Activated CD4-positive, alpha-beta T cell treated with anti-CD3 and anti-CD28 coated beads, Interleukin-2, amount 10 ng/mL, durations not matched to agents 7 days and 5 days (primary cell): ENCODE measurements around the gene XRCC1. TPM values are rescaled to one million over a fixed set of nuclear protein-coding genes. Genes with fewer than 3 reads are reported as not detected.
"Not testable (repeated sequence)": the region's sequence is repeated elsewhere in the genome, so short reads cannot be mapped to it uniquely, and the experiment has no call there.

Experiments used
- CTCF ChIA-PET: fragments of 350-600 bp; sonication (Branson Sonifier 250); formaldehyde crosslinking; loops from one replicate; lab custom pipeline; 2021; ENCODE audit warnings: antibody characterized with exemption; lab: Charles Lee
- POLR2A ChIA-PET: fragments of 350-600 bp; sonication (Branson Sonifier 250); formaldehyde crosslinking; loops from one replicate; lab custom pipeline; 2021; ENCODE audit warnings: antibody characterized with exemption; lab: Charles Lee
- DNase-seq: peaks from one replicate; pipeline ENCODE4 v3.0.0-alpha.2; 2020
- H3K27ac Mint-ChIP-seq: one replicate; pipeline ENCODE4 v1.8.0; 2021; ENCODE audit warnings: mild to moderate bottlenecking, moderate library complexity, mixed read lengths
- H3K27me3 Mint-ChIP-seq: one replicate; pipeline ENCODE4 v1.8.0; 2021; ENCODE audit warnings: mixed read lengths
- H3K36me3 Mint-ChIP-seq: one replicate; pipeline ENCODE4 v1.8.0; 2021; ENCODE audit warnings: low read depth, mixed read lengths
- H3K4me1 Mint-ChIP-seq: one replicate; pipeline ENCODE4 v1.8.0; 2021; ENCODE audit warnings: mixed read lengths
- H3K4me3 Mint-ChIP-seq: one replicate; pipeline ENCODE4 v1.8.0; 2021; ENCODE audit warnings: mild to moderate bottlenecking, moderate library complexity, mixed read lengths
- H3K9me3 Mint-ChIP-seq: one replicate; pipeline ENCODE4 v1.8.0; 2021; ENCODE audit warnings: mixed read lengths
- total RNA-seq, 2 experiments: library from RNA; stranded (reverse); gene quantifications; one replicate each; pipeline ENCODE4 v1.2.3, GENCODE V29; 2021

XRCC1 gene
- total RNA-seq, 2 experiments from 2014 or later = 41.2 to 42.6 TPM

GRCh38 chr19:43519436-43520088 is 55.8 kb downstream of the XRCC1 start:
- Mint-ChIP-seq H3K4me1 (peaks cover 23% of the 10 kb centered on the region), H3K36me3 (peaks cover 20% of the 10 kb centered on the region), H3K4me3 (no peak overlapping the region), H3K9me3 (no peaks in the 10 kb centered on the region), H3K27me3 (no peaks in the 10 kb centered on the region), H3K27ac (peak overlapping the region; percentile 73)
- peak; percentile 86 for DNase-seq
- ChIA-PET CTCF (interaction anchor here (0.6 to 4.5 kb wide), 30 partner anchors 9 to 233 kb away, joined by 3 to 41 read pairs (median 4); partner anchors contain the start of genes IRGQ, PHLDB3, ZNF575 and ZNF576), POLR2A (interaction anchor here (0.6 to 1.0 kb wide), 5 partner anchors 8 to 1124 kb away, joined by 3 to 4 read pairs (median 3); partner anchors contain the start of gene PVR)

GRCh38 chr19:43518051-43518450 is 57.3 kb downstream of the XRCC1 start:
- DNase-seq = no peak
- CTCF ChIA-PET = interaction anchor here (0.8 to 0.9 kb wide), 3 partner anchors 71 to 86 kb away, joined by 3 to 4 read pairs (median 4); no protein-coding TSS in a partner anchor
- POLR2A ChIA-PET = no interaction called here
- no peaks in the 10 kb centered on the region for H3K9me3 Mint-ChIP-seq
- no peaks in the 10 kb centered on the region for H3K27me3 Mint-ChIP-seq
- peak overlapping the region; percentile 60 for H3K27ac Mint-ChIP-seq
- H3K4me3 Mint-ChIP-seq = no peak overlapping the region
- peaks cover 20% of the 10 kb centered on the region for H3K4me1 Mint-ChIP-seq
- peaks cover 22% of the 10 kb centered on the region for H3K36me3 Mint-ChIP-seq

GRCh38 chr19:43512399-43512798 is 62.9 kb downstream of the XRCC1 start:
- H3K36me3 Mint-ChIP-seq = peaks cover 48% of the 10 kb centered on the region
- H3K4me3 Mint-ChIP-seq, H3K4me1 Mint-ChIP-seq, CTCF ChIA-PET, POLR2A ChIA-PET, H3K27ac Mint-ChIP-seq, DNase-seq, H3K27me3 Mint-ChIP-seq, H3K9me3 Mint-ChIP-seq: not testable (repeated sequence)

GRCh38 chr19:43511324-43511723 is 64.0 kb downstream of the XRCC1 start:
- no peaks in the 10 kb centered on the region for H3K27me3 Mint-ChIP-seq
- POLR2A ChIA-PET = no interaction called here
- no peaks in the 10 kb centered on the region for H3K9me3 Mint-ChIP-seq
- peaks cover 44% of the 10 kb centered on the region for H3K36me3 Mint-ChIP-seq
- CTCF ChIA-PET = interaction anchor here (0.8 to 1.0 kb wide), 2 partner anchors 64 to 81 kb away, joined by 3 to 4 read pairs; no protein-coding TSS in a partner anchor
- no peak overlapping the region for H3K27ac Mint-ChIP-seq
- no peaks in the 10 kb centered on the region for H3K4me1 Mint-ChIP-seq
- H3K4me3 Mint-ChIP-seq = no peak overlapping the region
- DNase-seq = no peak

- no peak overlapping the region for H3K27ac Mint-ChIP-seq
- H3K27me3 Mint-ChIP-seq = no peaks in the 10 kb centered on the region
- H3K36me3 Mint-ChIP-seq = peaks cover 45% of the 10 kb centered on the region
- H3K4me1 Mint-ChIP-seq = peaks cover 4% of the 10 kb centered on the region
- H3K9me3 Mint-ChIP-seq = no peaks in the 10 kb centered on the region
- no peak overlapping the region for H3K4me3 Mint-ChIP-seq
- ChIA-PET POLR2A (no interaction called here), CTCF (interaction anchor here (0.6 to 2.0 kb wide), 3 partner anchors 9 to 63 kb away, joined by 3 to 10 read pairs (median 4); no protein-coding TSS in a partner anchor)
- no peak for DNase-seq
Observed at GRCh38 chr19:43510713-43511112, 64.6 kb downstream of the XRCC1 start.

- no peak for DNase-seq
- peaks cover 25% of the 10 kb centered on the region for H3K4me1 Mint-ChIP-seq
- no peak overlapping the region for H3K4me3 Mint-ChIP-seq
- peaks cover 42% of the 10 kb centered on the region for H3K36me3 Mint-ChIP-seq
- H3K27ac Mint-ChIP-seq = peak overlapping the region; percentile 46
- no peaks in the 10 kb centered on the region for H3K27me3 Mint-ChIP-seq
- CTCF ChIA-PET = interaction anchor here (0.7 kb wide), 1 partner anchor 12 kb away, joined by 3 read pairs; no protein-coding TSS in a partner anchor
- POLR2A ChIA-PET = no interaction called here
- no peaks in the 10 kb centered on the region for H3K9me3 Mint-ChIP-seq
Observed at GRCh38 chr19:43507880-43508279, 67.4 kb downstream of the XRCC1 start.

- Mint-ChIP-seq H3K27ac (no peak overlapping the region), H3K4me3 (no peak overlapping the region), H3K4me1 (peaks cover 31% of the 10 kb centered on the region), H3K27me3 (no peaks in the 10 kb centered on the region), H3K9me3 (no peaks in the 10 kb centered on the region), H3K36me3 (peaks cover 37% of the 10 kb centered on the region)
- ChIA-PET POLR2A (no interaction called here), CTCF (interaction anchor here (0.7 to 3.8 kb wide), 2 partner anchors 9 to 14 kb away, joined by 4 to 28 read pairs; no protein-coding TSS in a partner anchor)
- DNase-seq = no peak
Observed at GRCh38 chr19:43506629-43507028, 68.7 kb downstream of the XRCC1 start.

GRCh38 chr19:43505941-43506340 is 69.4 kb downstream of the XRCC1 start:
- Mint-ChIP-seq H3K36me3 (peaks cover 32% of the 10 kb centered on the region), H3K9me3 (no peaks in the 10 kb centered on the region), H3K27me3 (no peaks in the 10 kb centered on the region), H3K27ac (peak overlapping the region; percentile 43), H3K4me1 (peaks cover 31% of the 10 kb centered on the region), H3K4me3 (no peak overlapping the region)
- ChIA-PET POLR2A (no interaction called here), CTCF (interaction anchor here (3.8 kb wide), 1 partner anchor 15 kb away, joined by 28 read pairs; no protein-coding TSS in a partner anchor)
- no peak for DNase-seq

GRCh38 chr19:43505186-43505456 is 70.2 kb downstream of the XRCC1 start:
- ChIA-PET CTCF (interaction anchor here (1.0 to 3.8 kb wide), 3 partner anchors 12 to 51 kb away, joined by 4 to 28 read pairs (median 4); no protein-coding TSS in a partner anchor), POLR2A (no interaction called here)
- Mint-ChIP-seq H3K9me3 (no peaks in the 10 kb centered on the region), H3K27me3 (no peaks in the 10 kb centered on the region), H3K4me3 (peak overlapping the region; percentile 59), H3K27ac (peak overlapping the region; percentile 87), H3K4me1 (peaks cover 33% of the 10 kb centered on the region), H3K36me3 (peaks cover 29% of the 10 kb centered on the region)
- no peak for DNase-seq

GRCh38 chr19:43504426-43505185 is 70.7 kb downstream of the XRCC1 start, which contains the start of gene PHLDB3:
PHLDB3 (minus strand) TSS chr19:43504746; CDS start chr19:43504118, 628 bp downstream.
- Mint-ChIP-seq H3K4me3 (peak within 1 kb of the TSS; percentile 83), H3K36me3 (peaks cover 25% of the 10 kb centered on the region), H3K27me3 (no peaks in the 10 kb centered on the region), H3K4me1 (peaks cover 33% of the 10 kb centered on the region), H3K9me3 (no peaks in the 10 kb centered on the region), H3K27ac (peak within 1 kb of the TSS; percentile 89)
- CTCF ChIA-PET = interaction anchor here (0.6 to 3.8 kb wide), 10 partner anchors 9 to 90 kb away, joined by 3 to 28 read pairs (median 4); partner anchors contain the start of gene LYPD3
- peak; percentile 51 for DNase-seq
- POLR2A ChIA-PET = interaction anchor here (0.6 kb wide), 1 partner anchor 46 kb away, joined by 3 read pairs; no protein-coding TSS in a partner anchor

- ChIA-PET POLR2A (interaction anchor here (0.5 to 0.6 kb wide), 2 partner anchors 16 to 45 kb away, joined by 3 read pairs; no protein-coding TSS in a partner anchor), CTCF (interaction anchor here (0.6 to 3.8 kb wide), 13 partner anchors 8 to 91 kb away, joined by 3 to 28 read pairs (median 4); partner anchors contain the start of gene LYPD3)
- Mint-ChIP-seq H3K4me1 (peaks cover 33% of the 10 kb centered on the region), H3K36me3 (peaks cover 22% of the 10 kb centered on the region), H3K27ac (peak overlapping the region; percentile 89), H3K4me3 (peak overlapping the region; percentile 83), H3K27me3 (no peaks in the 10 kb centered on the region), H3K9me3 (no peaks in the 10 kb centered on the region)
- DNase-seq = peak; percentile 99
Observed at GRCh38 chr19:43503501-43504425, 71.6 kb downstream of the XRCC1 start.
